Suppressor macrophage treated with lipopolysaccharide for 1 hour (primary cell): ENCODE measurements around the gene KIF16B.
"Not testable (repeated sequence)": the region's sequence is repeated elsewhere in the genome, so short reads cannot be mapped to it uniquely, and the experiment has no call there.

Experiments used
- DNase-seq, 3 donors: peaks; one replicate each; pipeline ENCODE4 v3.0.0-alpha.2; 2020 to 2022

Gene KIF16B

DNA sequence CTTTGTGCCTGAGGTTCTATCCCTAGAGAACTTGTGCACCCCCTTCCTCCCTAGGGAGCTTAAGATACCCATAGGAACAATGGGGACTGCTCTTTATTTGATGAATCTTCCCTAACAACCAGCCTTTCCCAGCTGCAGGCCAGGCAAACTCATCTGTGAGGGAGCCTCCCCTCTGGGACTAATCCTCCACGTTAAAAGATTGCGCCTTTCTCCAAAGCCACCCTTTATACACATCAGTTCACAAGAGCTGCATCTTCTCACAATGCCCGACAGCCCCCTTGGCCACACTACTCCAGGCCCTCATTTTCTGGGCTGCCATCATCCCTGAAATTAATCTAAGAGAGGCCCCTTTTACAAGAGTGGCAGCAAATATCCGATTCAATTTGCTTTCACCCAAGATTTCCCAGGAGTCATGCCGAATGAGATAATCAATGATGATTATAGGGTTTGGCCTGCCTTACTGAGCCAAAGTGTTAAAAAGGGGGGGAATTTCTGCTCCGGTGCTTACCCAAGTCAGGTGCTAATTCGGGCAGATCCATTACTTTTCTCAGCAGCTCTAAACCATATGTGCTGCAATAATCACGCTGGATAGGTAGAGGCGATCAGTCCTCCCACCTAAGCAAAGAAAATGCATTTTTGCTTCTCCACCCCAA lies 336.5 kb downstream of the KIF16B start:
- DNase-seq, result no peak

- DNase-seq, result no peak
These were observed 342.8 kb downstream of the KIF16B start for GRCh38 chr20:16230402-16230801.

- DNase-seq, result no peak
These were observed 343.4 kb downstream of the KIF16B start for GRCh38 chr20:16229813-16230212.

DNA sequence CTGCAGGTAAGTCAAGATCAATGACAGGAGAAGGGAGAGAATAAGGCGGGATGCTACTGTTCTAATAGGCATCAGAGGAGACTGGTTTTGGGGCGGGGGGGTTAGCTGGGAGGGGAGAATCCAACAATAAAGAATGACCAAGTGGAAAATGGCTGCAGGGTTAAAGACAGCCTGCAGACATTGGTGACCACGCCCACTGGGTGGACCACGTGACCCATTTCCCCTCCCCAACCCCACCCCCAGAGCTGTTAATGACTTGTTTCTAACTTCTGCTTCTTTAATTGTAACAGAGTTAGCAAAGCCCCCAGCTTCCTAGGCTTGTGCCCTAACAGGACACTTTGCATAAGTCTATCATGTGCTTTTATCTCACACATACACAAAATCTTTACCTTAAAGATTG lies 344.5 kb downstream of the KIF16B start:
- DNase-seq, result no peak

DNA sequence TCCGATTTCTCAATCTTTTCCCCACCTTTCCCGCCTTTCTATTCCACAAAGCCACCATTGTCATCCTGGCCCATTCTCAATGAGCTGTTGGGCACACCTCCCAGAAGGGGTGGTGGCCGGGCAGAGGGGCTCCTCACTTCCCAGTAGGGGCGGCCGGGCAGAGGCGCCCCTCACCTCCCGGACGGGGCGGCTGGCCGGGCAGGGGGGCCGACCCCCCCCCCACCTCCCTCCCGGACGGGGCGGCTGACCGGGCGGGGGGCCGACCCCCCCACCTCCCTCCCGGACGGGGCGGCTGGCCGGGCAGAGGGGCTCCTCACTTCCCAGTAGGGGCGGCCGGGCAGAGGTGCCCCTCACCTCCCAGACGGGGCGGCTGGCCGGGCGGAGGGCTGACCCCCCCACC lies 346.3 kb downstream of the KIF16B start:
- DNase-seq, result not testable (repeated sequence)

GRCh38 chr20:16224836-16225235 lies 348.4 kb downstream of the KIF16B start:
- DNase-seq, result no peak

DNA sequence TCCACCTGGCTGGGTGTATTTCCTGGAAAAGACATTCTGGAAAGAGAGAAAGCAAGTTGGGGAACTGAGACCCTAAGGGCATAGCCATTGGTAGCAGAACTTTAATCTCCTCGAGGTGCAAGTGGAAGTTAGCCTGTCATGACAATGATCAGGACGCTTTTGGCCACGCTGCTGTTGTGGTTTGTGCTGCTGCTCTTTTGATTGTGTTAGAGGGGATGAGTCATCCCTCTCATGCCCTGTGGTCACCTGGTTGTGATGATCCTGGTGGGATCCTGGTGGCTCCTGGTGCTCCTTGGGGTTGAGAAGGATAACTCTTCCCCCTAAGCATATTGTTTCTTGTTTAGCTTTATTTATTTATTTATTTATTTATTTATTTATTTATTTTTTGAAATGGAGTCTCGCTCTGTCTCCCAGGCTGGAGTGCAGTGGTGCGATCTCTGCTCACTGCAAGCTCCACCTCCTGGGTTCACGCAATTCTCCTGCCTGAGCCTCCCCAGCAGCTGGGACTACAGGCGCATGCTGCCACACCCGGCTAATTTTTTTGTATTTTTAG lies 350.3 kb downstream of the KIF16B start:
- no peak for DNase-seq
